ENCODE measurements around the gene MBOAT7.

- TF ChIP-seq CTCF (IDR thresholded peaks at IDR 0.05; ENCODE audit: poor library complexity, severe bottlenecking) (peak; percentile 77), SMC3 (conservative IDR thresholded peaks at IDR 0.05; ENCODE audit: poor library complexity) (peak; percentile 71), RAD21 (conservative IDR thresholded peaks at IDR 0.05) (peak; percentile 64), EZH2 (IDR thresholded peaks at IDR 0.05; ENCODE audit: borderline replicate concordance, insufficient read depth, low read length, poor library complexity, severe bottlenecking) (no peak), TAF1 (IDR thresholded peaks at IDR 0.05; ENCODE audit: low read depth) (peak; percentile 53), POLR2AphosphoS5 (IDR thresholded peaks at IDR 0.05) (peak; percentile 79), REST (IDR thresholded peaks at IDR 0.05; ENCODE audit: borderline replicate concordance) (peak; percentile 58)
Observed at GRCh38 chr19:54189145-54189734, at the start of gene MBOAT7.

Measured in neural cell (in vitro differentiated cells).